Neuronal stem cell (in vitro differentiated cells): Measurements from ENCODE around the gene CCDC60.

ENCODE experiments used
- DNase-seq: peaks from one replicate; pipeline ENCODE4 v3.0.0-alpha.2; 2013; ENCODE audit warnings: low spot score
- H2AFZ ChIP-seq: one replicate; pipeline ENCODE4 v1.6.1; 2013; ENCODE audit warnings: mild to moderate bottlenecking, low read length, inconsistent platforms
- H2AK5ac ChIP-seq: 2 replicates; pipeline ENCODE4 v1.6.1; 2013; ENCODE audit warnings: low read depth, mild to moderate bottlenecking, inconsistent platforms, low read length, moderate library complexity, mixed read lengths
- H2BK120ac ChIP-seq: 2 replicates; pipeline ENCODE4 v1.6.1; 2013; ENCODE audit warnings: low read depth, mild to moderate bottlenecking, inconsistent platforms, low read length, moderate library complexity, mixed read lengths
- H2BK12ac ChIP-seq: one replicate; pipeline ENCODE4 v1.6.1; 2013; ENCODE audit warnings: low read length, inconsistent platforms
- H2BK15ac ChIP-seq: 2 replicates; pipeline ENCODE4 v1.6.1; 2013; ENCODE audit warnings: mild to moderate bottlenecking, low read length, inconsistent platforms, mixed read lengths
- H2BK5ac ChIP-seq: one replicate; pipeline ENCODE4 v1.6.1; 2013; ENCODE audit warnings: inconsistent platforms, mild to moderate bottlenecking, low read length, moderate library complexity
- H3K14ac ChIP-seq: one replicate; pipeline ENCODE4 v1.6.1; 2013; ENCODE audit warnings: low read length, inconsistent platforms
- H3K18ac ChIP-seq: 2 replicates; pipeline ENCODE4 v1.6.1; 2013; ENCODE audit warnings: low read length, inconsistent platforms
- H3K23ac ChIP-seq: 2 replicates; pipeline ENCODE4 v1.6.1; 2013; ENCODE audit warnings: low read depth, mild to moderate bottlenecking, mixed read lengths, low read length, inconsistent platforms; ENCODE audit not compliant: poor library complexity
- H3K27ac ChIP-seq: replicated peaks from 3 replicates; pipeline ENCODE4 v1.5.1; 2013; ENCODE audit warnings: low read length, inconsistent platforms
- H3K27me3 ChIP-seq, 3 experiments: 2 replicates each; pipeline ENCODE4 v1.6.1; 2013; ENCODE audit warnings: low read length in 3 of 3, mild to moderate bottlenecking in 2 of 3, inconsistent platforms in 1 of 3, low read depth in 1 of 3, mixed read lengths in 1 of 3, moderate library complexity in 1 of 3; ENCODE audit not compliant: control insufficient read depth in 3 of 3, insufficient read depth in 3 of 3
- H3K36me3 ChIP-seq, 2 donors: replicated peaks in 1 of 2; 2 replicates each; pipeline ENCODE4 v1.6.1; 2013; ENCODE audit warnings: low read length in 2 of 2; ENCODE audit not compliant: control insufficient read depth in 2 of 2, insufficient read depth in 2 of 2
- H3K4ac ChIP-seq: 2 replicates; pipeline ENCODE4 v1.6.1; 2013; ENCODE audit warnings: inconsistent platforms, mild to moderate bottlenecking, low read length, moderate library complexity
- H3K4me1 ChIP-seq, 2 donors: 1 replicate in 1 of 2; 2 replicates in 1 of 2; pipeline ENCODE4 v1.6.1; 2013; ENCODE audit warnings: low read length in 2 of 2, low read depth in 1 of 2; ENCODE audit not compliant: control insufficient read depth in 2 of 2, insufficient read depth in 1 of 2
- H3K4me2 ChIP-seq: one replicate; pipeline ENCODE4 v1.6.1; 2013; ENCODE audit warnings: mild to moderate bottlenecking, low read length, inconsistent platforms; ENCODE audit not compliant: insufficient read depth, poor library complexity, severe bottlenecking
- H3K4me3 ChIP-seq, 2 donors: 2 replicates each; pipeline ENCODE4 v1.5.1; 2013; ENCODE audit warnings: low read length in 2 of 2, mild to moderate bottlenecking in 2 of 2, inconsistent platforms in 1 of 2, moderate library complexity in 1 of 2
- H3K79me1 ChIP-seq: one replicate; pipeline ENCODE4 v1.6.1; 2013; ENCODE audit warnings: low read depth, mild to moderate bottlenecking, inconsistent platforms, low read length, moderate library complexity
- H3K9ac ChIP-seq: one replicate; pipeline ENCODE4 v1.6.1; 2013; ENCODE audit warnings: mild to moderate bottlenecking, low read depth, low read length, inconsistent platforms; ENCODE audit not compliant: poor library complexity
- H3K9me3 ChIP-seq, 2 donors: replicated peaks in 1 of 2; 2 replicates each; pipeline versions ENCODE3 to v1.6.1; 2013; ENCODE audit warnings: low read length in 2 of 2, mild to moderate bottlenecking in 2 of 2, inconsistent platforms in 1 of 2, low read depth in 1 of 2, mixed read lengths in 1 of 2, moderate library complexity in 1 of 2; ENCODE audit not compliant: control insufficient read depth in 2 of 2, insufficient read depth in 1 of 2
- H4K8ac ChIP-seq: one replicate; pipeline ENCODE4 v1.6.1; 2013; ENCODE audit warnings: low read depth, mild to moderate bottlenecking, inconsistent platforms, low read length, moderate library complexity
- H4K91ac ChIP-seq: one replicate; pipeline ENCODE4 v1.6.1; 2013; ENCODE audit warnings: low read length, low read depth, mild to moderate bottlenecking, inconsistent platforms; ENCODE audit not compliant: poor library complexity
- WGBS, 2 donors: extraction: QIAGEN DNeasy Blood & Tissue Kit; methylation state at CpG; one replicate each; pipeline ENCODE4 v1.1.7; 2013; ENCODE audit warnings: missing lambda C conversion rate in 2 of 2, mixed read lengths in 1 of 2; ENCODE audit not compliant: insufficient read length in 2 of 2, insufficient replicate concordance in 1 of 2; ENCODE audit errors: extremely low coverage in 2 of 2; 5-methylcytosine and 5-hydroxymethylcytosine counted together

The CCDC60 gene

DNA sequence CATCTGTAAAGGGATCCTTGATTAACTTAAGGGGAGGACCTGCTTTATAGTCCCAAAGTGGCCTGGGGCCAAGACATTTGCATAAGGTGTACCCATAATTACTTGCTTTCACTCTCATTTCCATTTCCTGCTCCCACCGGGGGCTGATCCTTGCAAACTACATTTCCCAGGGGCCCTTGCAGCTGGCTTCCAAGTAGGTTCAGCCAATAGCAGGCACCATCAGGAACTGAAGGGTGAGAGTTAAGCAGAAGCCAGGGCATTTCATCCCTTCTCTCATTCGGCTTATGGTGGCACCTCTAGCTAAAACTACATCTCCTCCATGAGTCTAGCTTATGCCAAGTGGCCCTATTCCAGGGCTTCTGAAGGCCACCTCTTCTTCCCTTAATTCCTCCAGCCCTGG, 88.8 kb downstream of the CCDC60 start:
- WGBS, 2 donors: no CpG with 5 or more reads among the region's 2 CpGs

DNA sequence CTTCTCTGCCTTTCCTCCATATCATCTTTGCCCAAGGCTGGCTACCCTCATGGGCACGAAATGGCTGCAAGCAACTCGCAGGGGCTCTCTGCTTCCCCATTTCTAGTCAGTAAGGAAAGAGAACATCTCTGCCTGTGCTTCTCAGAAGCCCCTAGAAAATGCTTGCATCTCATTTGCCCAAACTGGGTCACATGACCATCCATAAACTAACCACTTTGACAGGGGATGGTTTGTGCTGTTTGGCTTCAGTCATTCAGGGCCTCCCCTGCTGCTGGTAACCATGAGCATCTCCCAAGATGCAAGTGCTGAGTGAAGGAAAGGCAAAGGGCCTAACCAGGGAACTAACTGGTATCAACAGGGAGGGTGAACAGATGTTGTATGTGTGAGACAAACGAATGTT, 91.1 kb downstream of the CCDC60 start:
- no peak overlapping the region for H2BK15ac ChIP-seq
- H3K4me2 ChIP-seq: no peak overlapping the region
- no peak overlapping the region for H3K14ac ChIP-seq
- no peak overlapping the region for H4K8ac ChIP-seq
- no peak overlapping the region for H3K4ac ChIP-seq
- H3K79me1 ChIP-seq: no peaks in the 10 kb centered on the region
- H3K23ac ChIP-seq: no peak overlapping the region
- H3K36me3 ChIP-seq: no peaks in the 10 kb centered on the region
- no CpG with 5 or more reads among the region's 3 CpGs for WGBS, 2 donors
- no peak overlapping the region for H2AFZ ChIP-seq
- no peak overlapping the region for H2BK5ac ChIP-seq
- no peak overlapping the region for H2BK12ac ChIP-seq
- H4K91ac ChIP-seq: no peak overlapping the region
- DNase-seq: no peak
- peaks cover 0 to 2% of the 10 kb centered on the region in 2 donors for H3K9me3 ChIP-seq
- H3K27me3 ChIP-seq: no peaks in the 10 kb centered on the region
- no peak overlapping the region for H3K18ac ChIP-seq
- peaks cover 0 to 1% of the 10 kb centered on the region in 2 donors for H3K4me1 ChIP-seq
- no peak overlapping the region for H3K4me3 ChIP-seq
- H2BK120ac ChIP-seq: no peak overlapping the region
- H3K27ac ChIP-seq: no peak overlapping the region
- no peak overlapping the region for H3K9ac ChIP-seq
- H2AK5ac ChIP-seq: no peak overlapping the region

More for the DNA sequence above, 88.8 kb downstream of the CCDC60 start:
- H3K4me2 ChIP-seq: no peak overlapping the region
- H3K4me1 ChIP-seq: peaks cover 0 to 1% of the 10 kb centered on the region in 2 donors
- no peak overlapping the region for H2BK120ac ChIP-seq
- no peak overlapping the region for H3K9ac ChIP-seq
- no peaks in the 10 kb centered on the region for H3K79me1 ChIP-seq
- H3K4me3 ChIP-seq: no peak overlapping the region
- no peak overlapping the region for H3K14ac ChIP-seq
- H3K23ac ChIP-seq: no peak overlapping the region
- no peaks in the 10 kb centered on the region for H3K9me3 ChIP-seq
- no peak overlapping the region for H4K91ac ChIP-seq
- H4K8ac ChIP-seq: no peak overlapping the region
- DNase-seq: no peak
- H2BK15ac ChIP-seq: no peak overlapping the region
- H3K36me3 ChIP-seq: no peaks in the 10 kb centered on the region
- H3K18ac ChIP-seq: no peak overlapping the region
- H2BK5ac ChIP-seq: no peak overlapping the region
- H2AFZ ChIP-seq: no peak overlapping the region
- H3K27me3 ChIP-seq: no peaks in the 10 kb centered on the region
- no peak overlapping the region for H3K4ac ChIP-seq
- no peak overlapping the region for H2BK12ac ChIP-seq
- H3K27ac ChIP-seq: no peak overlapping the region
- H2AK5ac ChIP-seq: no peak overlapping the region

DNA sequence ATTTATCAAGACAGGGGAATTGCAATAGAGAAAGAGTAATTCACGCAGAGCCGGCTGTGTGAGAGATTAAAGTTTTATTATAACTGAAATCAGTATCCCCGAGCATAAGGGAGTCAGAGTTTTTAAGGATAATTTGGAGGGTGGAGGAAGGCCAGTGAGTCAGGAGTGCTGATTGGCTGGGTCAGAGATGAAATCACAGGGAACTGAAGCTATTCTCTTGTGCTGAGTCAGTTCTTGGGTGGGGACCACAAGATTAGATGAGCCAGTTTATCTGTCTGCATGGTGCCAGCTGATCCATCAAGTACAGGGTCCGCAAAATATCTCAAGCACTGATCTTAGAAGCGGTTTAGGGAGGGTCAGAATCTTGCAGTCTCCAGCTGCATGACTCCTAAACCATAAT, 96.6 kb downstream of the CCDC60 start:
- no peak overlapping the region for H3K4me2 ChIP-seq
- H3K4me3 ChIP-seq: no peak overlapping the region
- no peaks in the 10 kb centered on the region for H3K27me3 ChIP-seq
- H3K79me1 ChIP-seq: no peaks in the 10 kb centered on the region
- no peak for DNase-seq
- no peak overlapping the region for H3K27ac ChIP-seq
- no peak overlapping the region for H2BK5ac ChIP-seq
- no CpG with 5 or more reads among the region's 5 CpGs for WGBS, 2 donors
- H4K91ac ChIP-seq: no peak overlapping the region
- no peak overlapping the region for H3K14ac ChIP-seq
- no peak overlapping the region for H2BK12ac ChIP-seq
- H3K18ac ChIP-seq: no peak overlapping the region
- no peak overlapping the region for H2BK120ac ChIP-seq
- no peak overlapping the region for H2BK15ac ChIP-seq
- no peak overlapping the region for H2AFZ ChIP-seq
- H4K8ac ChIP-seq: no peak overlapping the region
- H3K4me1 ChIP-seq: peaks cover 0 to 1% of the 10 kb centered on the region in 2 donors
- H2AK5ac ChIP-seq: no peak overlapping the region
- H3K9me3 ChIP-seq: peaks cover 0 to 2% of the 10 kb centered on the region in 2 donors
- H3K9ac ChIP-seq: no peak overlapping the region
- no peaks in the 10 kb centered on the region for H3K36me3 ChIP-seq
- no peak overlapping the region for H3K4ac ChIP-seq
- no peak overlapping the region for H3K23ac ChIP-seq

DNA sequence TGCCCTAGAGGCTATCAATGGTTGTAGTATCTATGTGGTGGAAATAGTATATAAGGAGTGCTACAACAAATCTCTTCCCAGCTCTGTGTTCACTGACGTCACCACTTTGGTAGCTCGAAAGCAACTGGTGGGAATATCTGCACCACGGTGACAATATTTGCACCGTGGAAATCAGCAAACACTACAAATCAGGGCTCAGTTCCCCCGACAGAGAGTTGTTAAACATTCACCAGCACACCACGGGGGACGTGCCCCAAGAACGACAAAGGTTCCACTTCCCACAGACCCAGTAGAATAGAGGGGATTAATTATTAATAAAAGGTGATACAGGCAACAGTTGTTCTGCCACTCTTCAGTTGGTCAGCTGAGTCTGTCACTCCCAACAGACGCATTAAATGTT, 98.4 kb downstream of the CCDC60 start:
- Histone ChIP-seq H3K14ac (no peak overlapping the region), H3K79me1 (no peaks in the 10 kb centered on the region), H3K9me3 (peaks cover 0 to 2% of the 10 kb centered on the region in 2 donors), H2BK120ac (no peak overlapping the region), H3K4me2 (no peak overlapping the region), H3K4me3 (no peak overlapping the region), H2BK15ac (no peak overlapping the region), H4K91ac (no peak overlapping the region), H3K36me3 (no peaks in the 10 kb centered on the region), H2AK5ac (no peak overlapping the region), H3K4ac (no peak overlapping the region), H3K18ac (no peak overlapping the region), H3K4me1 (peaks cover 0 to 1% of the 10 kb centered on the region in 2 donors), H3K9ac (no peak overlapping the region), H2BK5ac (no peak overlapping the region), H2AFZ (no peak overlapping the region), H3K27me3 (no peaks in the 10 kb centered on the region), H4K8ac (no peak overlapping the region), H2BK12ac (no peak overlapping the region), H3K27ac (no peak overlapping the region), H3K23ac (no peak overlapping the region)
- no CpG with 5 or more reads among the region's 9 CpGs for WGBS, 2 donors
- no peak for DNase-seq
